K562 (cell line): ENCODE data around the gene KIF26B.

Source experiments
- BRCA1 ChIP-seq, 2 experiments: fragments of 450-650 bp in 1 of 2; sonication (generic) in 1 of 2; formaldehyde crosslinking in 1 of 2; IDR thresholded peaks; 2 replicates each; pipeline versions ENCODE4 v1.5.0 to v1.6.1; 2017 to 2020; ENCODE audit warnings: mild to moderate bottlenecking in 1 of 2, missing genetic modification reagents in 1 of 2
- CHD1 ChIP-seq: fragments of 200-600 bp; sonication (generic); IDR thresholded peaks from one replicate; pipeline ENCODE4 v1.6.1; 2012; ENCODE audit warnings: mild to moderate bottlenecking, moderate library complexity, low read length, inconsistent platforms
- ELK1 ChIP-seq: sonication (generic); formaldehyde crosslinking; IDR thresholded peaks from 2 replicates; pipeline ENCODE4 v1.8.1; 2022; ENCODE audit warnings: missing genetic modification reagents
- EP300 ChIP-seq: IDR thresholded peaks from 2 replicates; pipeline ENCODE4 v1.6.1; 2012; ENCODE audit warnings: low read length, improper control_type of control experiment
- ESRRA ChIP-seq: fragments of 450-650 bp; IDR thresholded peaks from 2 replicates; pipeline ENCODE4 v1.6.1; 2014; ENCODE audit warnings: low read depth, mild to moderate bottlenecking, moderate library complexity, borderline replicate concordance
- FOS ChIP-seq: IDR thresholded peaks from 3 replicates; pipeline ENCODE4 v1.6.1; 2011; ENCODE audit not compliant: insufficient read length; ENCODE audit errors: extremely low read depth
- GTF3C2 ChIP-seq: IDR thresholded peaks from 3 replicates; pipeline ENCODE4 v1.6.1; 2011; ENCODE audit warnings: borderline replicate concordance, mild to moderate bottlenecking, moderate library complexity; ENCODE audit not compliant: insufficient read length; ENCODE audit errors: extremely low read depth
- KDM1A ChIP-seq, 2 experiments: fragments of 450-650 bp; IDR thresholded peaks; 2 replicates each; pipeline ENCODE4 v1.6.1; 2016; ENCODE audit warnings: mild to moderate bottlenecking in 2 of 2
- PBX2 ChIP-seq, 2 experiments: IDR thresholded peaks in 1 of 2; conservative IDR thresholded peaks in 1 of 2; 2 replicates each; pipeline ENCODE4 v1.6.1; 2016; ENCODE audit warnings: low read depth in 2 of 2, mild to moderate bottlenecking in 1 of 2, missing compliant biosample characterization in 1 of 2, missing genetic modification characterization in 1 of 2, moderate library complexity in 1 of 2
- RFX5 ChIP-seq: IDR thresholded peaks from 2 replicates; pipeline ENCODE4 v1.6.1; 2011; ENCODE audit warnings: low read depth, mild to moderate bottlenecking, improper control_type of control experiment, low read length
- TF ChIP-seq, protein P1 (sequence below), 3 experiments: IDR thresholded peaks in 2 of 3; conservative IDR thresholded peaks in 1 of 3; 2 replicates each; pipeline ENCODE4 v1.5.1; 2011 to 2012; ENCODE audit warnings: low read length in 3 of 3, mild to moderate bottlenecking in 3 of 3, control low read depth in 2 of 3, improper control_type of control experiment in 1 of 3, inconsistent platforms in 1 of 3, low read depth in 1 of 3, mixed read lengths in 1 of 3, moderate library complexity in 1 of 3; ENCODE audit not compliant: insufficient read depth in 2 of 3
- TF ChIP-seq, protein P2 (sequence below), 2 experiments: fragments of 200-800 bp in 1 of 2; sonication (Bioruptor generic) in 1 of 2; sonication (generic) in 1 of 2; formaldehyde crosslinking in 1 of 2; IDR thresholded peaks in 1 of 2; conservative IDR thresholded peaks in 1 of 2; 2 replicates each; pipeline versions ENCODE4 v1.5.0 to v1.6.1; 2016 to 2020; ENCODE audit warnings: missing compliant biosample characterization in 1 of 2, missing genetic modification characterization in 1 of 2, missing genetic modification reagents in 1 of 2

DNA sequence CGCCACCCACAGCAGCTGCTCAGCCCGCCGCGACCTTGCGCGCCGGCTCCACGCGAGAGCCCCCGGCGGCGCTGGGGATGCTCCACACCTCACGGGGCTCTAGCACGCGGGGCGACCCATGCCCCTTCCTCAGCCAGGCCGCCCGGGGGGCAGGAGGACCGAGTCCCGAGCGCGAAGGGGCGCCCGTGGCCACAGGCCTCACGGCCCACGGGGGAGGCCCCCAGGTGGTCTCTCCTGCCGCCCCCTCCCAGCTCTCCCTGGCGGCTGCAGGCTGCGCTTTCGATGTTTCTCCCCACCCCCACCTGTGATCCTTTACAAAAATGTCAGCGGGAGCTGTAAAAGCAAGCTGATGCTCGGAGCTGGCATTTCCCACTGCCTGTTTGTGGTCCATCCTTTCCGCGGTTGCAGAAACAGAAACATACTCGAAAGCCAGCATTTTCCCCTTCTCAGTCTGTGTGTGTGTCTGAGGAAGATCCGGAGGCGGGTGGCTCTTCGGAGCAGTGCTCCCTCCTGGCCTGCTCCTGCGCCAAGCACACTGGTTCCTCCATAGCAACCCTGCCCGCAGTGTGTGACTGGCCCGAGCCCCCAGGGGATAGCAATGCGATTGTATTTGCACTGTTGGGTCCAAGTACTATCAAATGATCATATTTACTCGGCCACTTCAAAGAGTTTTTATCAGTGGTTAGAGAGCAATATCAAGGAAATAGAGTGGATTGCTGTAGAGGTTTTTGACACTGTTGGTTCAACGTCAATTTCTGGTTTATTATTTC is 2.1 kb downstream of the KIF26B start:
- TF ChIP-seq GTF3C2 (no peak), ESRRA (no peak), KDM1A (IDR thresholded peaks at IDR 0.05) (no peak), FOS (no peak), EP300 (no peak), CHD1 (no peak), RFX5 (no peak), ELK1 (CRISPR knock-in tag) (no peak), PBX2 (CRISPR knock-in tag; IDR thresholded peaks at IDR 0.05; ENCODE audit: low read depth) (no peak), PBX2 (tag; conservative IDR thresholded peaks at IDR 0.05; ENCODE audit: low read depth) (no peak), BRCA1 (IDR thresholded peaks at IDR 0.05) (no peak), BRCA1 (CRISPR knock-in tag; IDR thresholded peaks at IDR 0.05) (peak; percentile 59; the same call in 1 of the 2 replicates)
- TF ChIP-seq, protein P1, sequence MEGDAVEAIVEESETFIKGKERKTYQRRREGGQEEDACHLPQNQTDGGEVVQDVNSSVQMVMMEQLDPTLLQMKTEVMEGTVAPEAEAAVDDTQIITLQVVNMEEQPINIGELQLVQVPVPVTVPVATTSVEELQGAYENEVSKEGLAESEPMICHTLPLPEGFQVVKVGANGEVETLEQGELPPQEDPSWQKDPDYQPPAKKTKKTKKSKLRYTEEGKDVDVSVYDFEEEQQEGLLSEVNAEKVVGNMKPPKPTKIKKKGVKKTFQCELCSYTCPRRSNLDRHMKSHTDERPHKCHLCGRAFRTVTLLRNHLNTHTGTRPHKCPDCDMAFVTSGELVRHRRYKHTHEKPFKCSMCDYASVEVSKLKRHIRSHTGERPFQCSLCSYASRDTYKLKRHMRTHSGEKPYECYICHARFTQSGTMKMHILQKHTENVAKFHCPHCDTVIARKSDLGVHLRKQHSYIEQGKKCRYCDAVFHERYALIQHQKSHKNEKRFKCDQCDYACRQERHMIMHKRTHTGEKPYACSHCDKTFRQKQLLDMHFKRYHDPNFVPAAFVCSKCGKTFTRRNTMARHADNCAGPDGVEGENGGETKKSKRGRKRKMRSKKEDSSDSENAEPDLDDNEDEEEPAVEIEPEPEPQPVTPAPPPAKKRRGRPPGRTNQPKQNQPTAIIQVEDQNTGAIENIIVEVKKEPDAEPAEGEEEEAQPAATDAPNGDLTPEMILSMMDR (IDR thresholded peaks at IDR 0.05 in 2 of 3, conservative IDR thresholded peaks at IDR 0.05 in 1 of 3; ENCODE audit: insufficient read depth in 2 of 3, low read depth in 1 of 3, low read length in 3 of 3) = no peak
- TF ChIP-seq, protein P2, sequence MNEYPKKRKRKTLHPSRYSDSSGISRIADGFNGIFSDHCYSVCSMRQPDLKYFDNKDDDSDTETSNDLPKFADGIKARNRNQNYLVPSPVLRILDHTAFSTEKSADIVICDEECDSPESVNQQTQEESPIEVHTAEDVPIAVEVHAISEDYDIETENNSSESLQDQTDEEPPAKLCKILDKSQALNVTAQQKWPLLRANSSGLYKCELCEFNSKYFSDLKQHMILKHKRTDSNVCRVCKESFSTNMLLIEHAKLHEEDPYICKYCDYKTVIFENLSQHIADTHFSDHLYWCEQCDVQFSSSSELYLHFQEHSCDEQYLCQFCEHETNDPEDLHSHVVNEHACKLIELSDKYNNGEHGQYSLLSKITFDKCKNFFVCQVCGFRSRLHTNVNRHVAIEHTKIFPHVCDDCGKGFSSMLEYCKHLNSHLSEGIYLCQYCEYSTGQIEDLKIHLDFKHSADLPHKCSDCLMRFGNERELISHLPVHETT (CRISPR knock-in tag; conservative IDR thresholded peaks at IDR 0.05 in 1 of 2, IDR thresholded peaks at IDR 0.05 in 1 of 2) = no peak
